GM13977 (cell line): ENCODE measurements around the gene PHRF1.

Experiments
- DNase-seq: peaks from one replicate; pipeline ENCODE4 v3.0.0; 2012; ENCODE audit warnings: low spot score
- in situ Hi-C: fragments of 300-500 bp; cut with MboI; formaldehyde crosslinking; loops from one replicate; pipeline ENCODE4 v1.12.0; 2022; ENCODE audit warnings: low sequenced_read_pairs, low pct_unique_long_range_greater_than_20kb, mixed read lengths, inconsistent platforms; ENCODE audit not compliant: unreplicated experiment
- TF ChIP-seq, protein P1 (sequence below): IDR thresholded peaks from 2 replicates; pipeline ENCODE4 v1.5.1; 2012; ENCODE audit warnings: mild to moderate bottlenecking, control low read depth; ENCODE audit not compliant: insufficient read depth; ENCODE audit errors: extremely low read depth, missing control alignments

The PHRF1 gene

DNA sequence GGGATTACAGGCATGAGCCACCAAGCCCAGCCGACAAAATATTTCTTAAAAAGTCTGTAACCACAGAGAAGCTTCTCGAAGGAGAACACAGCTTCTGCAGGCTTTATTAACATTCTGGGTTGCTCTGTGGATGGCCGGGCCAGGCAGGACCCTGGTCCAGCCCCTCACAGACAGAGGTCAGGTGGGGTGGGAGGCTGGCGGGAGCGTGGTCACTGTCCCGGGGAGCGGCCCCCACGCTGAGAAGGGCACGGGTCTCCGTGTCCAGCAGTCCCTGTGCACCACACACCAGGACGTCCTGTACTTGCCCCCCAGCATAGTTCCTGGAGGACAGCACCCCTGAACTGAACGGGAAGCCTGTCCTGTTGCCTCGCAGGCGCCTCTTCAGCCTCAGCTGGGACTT is 80.2 kb downstream of the PHRF1 start:
- TF ChIP-seq, protein P1, sequence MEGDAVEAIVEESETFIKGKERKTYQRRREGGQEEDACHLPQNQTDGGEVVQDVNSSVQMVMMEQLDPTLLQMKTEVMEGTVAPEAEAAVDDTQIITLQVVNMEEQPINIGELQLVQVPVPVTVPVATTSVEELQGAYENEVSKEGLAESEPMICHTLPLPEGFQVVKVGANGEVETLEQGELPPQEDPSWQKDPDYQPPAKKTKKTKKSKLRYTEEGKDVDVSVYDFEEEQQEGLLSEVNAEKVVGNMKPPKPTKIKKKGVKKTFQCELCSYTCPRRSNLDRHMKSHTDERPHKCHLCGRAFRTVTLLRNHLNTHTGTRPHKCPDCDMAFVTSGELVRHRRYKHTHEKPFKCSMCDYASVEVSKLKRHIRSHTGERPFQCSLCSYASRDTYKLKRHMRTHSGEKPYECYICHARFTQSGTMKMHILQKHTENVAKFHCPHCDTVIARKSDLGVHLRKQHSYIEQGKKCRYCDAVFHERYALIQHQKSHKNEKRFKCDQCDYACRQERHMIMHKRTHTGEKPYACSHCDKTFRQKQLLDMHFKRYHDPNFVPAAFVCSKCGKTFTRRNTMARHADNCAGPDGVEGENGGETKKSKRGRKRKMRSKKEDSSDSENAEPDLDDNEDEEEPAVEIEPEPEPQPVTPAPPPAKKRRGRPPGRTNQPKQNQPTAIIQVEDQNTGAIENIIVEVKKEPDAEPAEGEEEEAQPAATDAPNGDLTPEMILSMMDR: no peak
- no peak for DNase-seq
- in situ Hi-C loops: no loop called here

- TF ChIP-seq, protein P1: no peak
- in situ Hi-C loops: no loop called here
- DNase-seq: no peak
Observed at GRCh38 chr11:656866-657265, 80.6 kb downstream of the PHRF1 start.

DNA sequence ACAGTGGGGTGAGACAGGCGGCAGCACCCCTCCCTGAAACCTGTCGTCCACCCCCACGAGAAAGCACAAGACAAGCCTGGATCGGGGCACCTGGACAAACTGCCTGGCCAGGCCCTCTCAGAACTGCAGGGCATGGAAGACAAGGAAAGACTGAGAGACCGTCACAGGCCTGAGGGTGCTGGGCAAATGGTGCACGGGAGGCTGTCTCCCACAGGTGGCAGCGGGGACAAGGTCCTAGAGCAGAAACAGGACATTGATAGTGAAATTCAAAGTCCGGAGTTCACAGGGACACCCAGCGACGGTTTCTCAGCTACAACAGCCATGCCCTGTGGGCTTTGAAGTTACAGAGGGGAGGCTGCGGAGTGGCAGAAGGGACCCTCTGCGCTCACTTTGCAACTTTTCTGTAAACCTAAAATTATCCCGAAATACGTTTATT is 81.4 kb downstream of the PHRF1 start:
- TF ChIP-seq, protein P1: no peak
- in situ Hi-C loops: no loop called here
- no peak for DNase-seq

DNA sequence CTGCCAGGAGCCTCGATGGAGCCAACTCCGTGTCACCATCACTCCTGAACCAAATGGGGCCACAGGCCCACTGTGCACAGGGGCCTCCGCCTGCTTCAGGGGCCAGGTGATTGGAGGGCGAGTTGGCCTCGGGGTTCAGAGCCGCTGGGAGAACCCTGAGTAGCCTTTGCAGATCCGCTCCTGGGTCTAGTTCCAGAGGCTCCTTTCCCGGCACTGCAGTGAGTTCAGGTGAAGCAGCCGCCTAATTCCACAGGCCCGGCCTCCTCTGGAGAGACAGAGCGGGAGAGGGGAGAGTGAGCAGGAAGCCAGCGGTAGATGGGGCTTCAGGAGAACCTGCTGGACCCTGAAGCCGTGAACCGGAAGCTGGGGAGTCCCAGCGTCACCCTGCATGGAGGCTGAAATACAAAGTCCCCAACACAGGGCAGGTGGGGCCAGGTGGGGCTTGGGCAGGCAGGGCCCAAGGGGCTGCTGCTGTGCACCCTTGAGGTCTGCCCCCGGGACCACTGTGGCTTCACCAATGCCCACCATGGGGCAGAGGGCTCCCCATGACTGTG is 83.3 kb downstream of the PHRF1 start:
- no peak for DNase-seq
- TF ChIP-seq, protein P1: no peak
- in situ Hi-C loops: no loop called here

GRCh38 chr11:660281-660680 is 84.0 kb downstream of the PHRF1 start:
- in situ Hi-C loops: no loop called here
- TF ChIP-seq, protein P1: no peak
- DNase-seq: no peak

GRCh38 chr11:660681-661444 is 84.6 kb downstream of the PHRF1 start:
- in situ Hi-C loops: no loop called here
- DNase-seq: no peak
- TF ChIP-seq, protein P1: no peak
